PC-3 (cell line): ENCODE data around the gene BMPER. TPM values are rescaled to one million over a fixed set of nuclear protein-coding genes. Genes with fewer than 3 reads are reported as not detected.

Experiments used
- ATAC-seq: fragments of 200-7000 bp; cut with Tn5 transposase; 2 replicates; pipeline ENCODE4 v1.9.1; 2020; ENCODE audit warnings: mild to moderate bottlenecking, moderate library complexity
- BruUV-seq: library from RNA; stranded (reverse); fragments of 400-500 nt; replicated peaks from 2 replicates; lab custom pipeline; 2021; lab: Mats Ljungman, UMichigan
- CTCF ChIA-PET: fragments of 300-600 bp; sonication (Branson Sonifier 250); formaldehyde crosslinking; loops from one replicate; lab custom pipeline; 2022; ENCODE audit warnings: antibody characterized with exemption; lab: Charles Lee
- POLR2A ChIA-PET: fragments of 300-600 bp; sonication (Branson Sonifier 250); formaldehyde crosslinking; loops from one replicate; lab custom pipeline; 2022; ENCODE audit warnings: antibody characterized with exemption; ENCODE audit not compliant: unreplicated experiment; lab: Charles Lee
- DNase-seq: peaks from one replicate; pipeline ENCODE4 v3.0.0-alpha.2; 2015
- H2AFZ ChIP-seq: fragments of 300-600 bp; sonication (generic); 2 replicates; pipeline ENCODE4 v1.6.0; 2016; ENCODE audit warnings: antibody characterized with exemption, low read length
- H3F3A ChIP-seq: fragments of 300-600 bp; sonication (generic); one replicate; pipeline ENCODE4 v1.6.0; 2017; ENCODE audit warnings: antibody characterized with exemption, low read length, control low read depth, mild to moderate bottlenecking; ENCODE audit not compliant: unreplicated experiment
- H3K27ac ChIP-seq: fragments of 300-600 bp; sonication (generic); 2 replicates; pipeline ENCODE4 v1.5.1; 2016; ENCODE audit warnings: mild to moderate bottlenecking, low read length
- H3K27me3 ChIP-seq: fragments of 300-600 bp; sonication (generic); 2 replicates; pipeline ENCODE4 v1.6.1; 2016; ENCODE audit warnings: low read length, mixed read lengths
- H3K36me3 ChIP-seq: fragments of 300-600 bp; sonication (generic); 2 replicates; pipeline ENCODE4 v1.6.1; 2016; ENCODE audit warnings: low read depth, mixed run types, low read length, mixed read lengths
- H3K4me1 ChIP-seq: fragments of 300-600 bp; sonication (generic); 2 replicates; pipeline ENCODE4 v1.5.1; 2016; ENCODE audit warnings: low read length; ENCODE audit not compliant: insufficient read depth
- H3K4me2 ChIP-seq: fragments of 300-600 bp; sonication (generic); 2 replicates; pipeline ENCODE4 v1.6.0; 2016; ENCODE audit warnings: low read length
- H3K4me3 ChIP-seq: fragments of 300-600 bp; sonication (generic); 2 replicates; pipeline ENCODE4 v1.5.1; 2016; ENCODE audit warnings: mild to moderate bottlenecking, low read length, mixed read lengths
- H3K79me2 ChIP-seq: fragments of 300-600 bp; sonication (generic); 2 replicates; pipeline ENCODE4 v1.6.1; 2017; ENCODE audit warnings: low read length, mixed read lengths
- H3K9ac ChIP-seq: fragments of 300-600 bp; sonication (generic); 2 replicates; pipeline ENCODE4 v1.6.0; 2016; ENCODE audit warnings: mild to moderate bottlenecking, low read length
- H3K9me2 ChIP-seq: fragments of 300-600 bp; sonication (generic); replicated peaks from 2 replicates; pipeline ENCODE4 v1.6.1; 2016; ENCODE audit warnings: mixed run types, low read length, mixed read lengths
- H3K9me3 ChIP-seq: fragments of 300-600 bp; sonication (generic); 2 replicates; pipeline ENCODE4 v1.6.1; 2016; ENCODE audit warnings: low read length, mixed read lengths
- H4K20me1 ChIP-seq: fragments of 300-600 bp; sonication (generic); 2 replicates; pipeline ENCODE4 v1.6.1; 2016; ENCODE audit warnings: low read length, mixed read lengths
- CTCF ChIP-seq: fragments of 300-600 bp; sonication (generic); conservative IDR thresholded peaks from 2 replicates; pipeline ENCODE4 v1.5.1; 2017; ENCODE audit warnings: antibody characterized with exemption, low read depth, mild to moderate bottlenecking, low read length
- EZH2 ChIP-seq: fragments of 300-600 bp; sonication (generic); IDR thresholded peaks from one replicate; pipeline ENCODE4 v1.6.1; 2017; ENCODE audit warnings: antibody characterized with exemption, mild to moderate bottlenecking, low read length; ENCODE audit not compliant: unreplicated experiment
- EZH2phosphoT487 ChIP-seq: fragments of 300-600 bp; sonication (generic); IDR thresholded peaks from 2 replicates; pipeline ENCODE4 v1.6.1; 2018; ENCODE audit warnings: mild to moderate bottlenecking, antibody characterized with exemption, low read length, borderline replicate concordance
- intact Hi-C: fragments of 100-400 bp; cut with micrococcal nuclease; formaldehyde crosslinking; loops from 2 replicates; pipeline ENCODE4 v1.9.0; 2023
- total RNA-seq: library from RNA; depleted of rRNA; stranded (reverse); fragments of >200 nt; gene quantifications from 2 replicates; pipeline ENCODE4 v1.2.3, GENCODE V29; 2014

BMPER gene
- total RNA-seq, 1 experiment from 2014 or later, result 0.11 TPM

- Histone ChIP-seq H3K9ac (no peak overlapping the region), H3K4me2 (no peak overlapping the region), H3F3A (no peaks in the 10 kb centered on the region), H4K20me1 (no peaks in the 10 kb centered on the region), H3K4me3 (no peak overlapping the region), H2AFZ (no peak overlapping the region), H3K27ac (no peak overlapping the region), H3K36me3 (no peaks in the 10 kb centered on the region), H3K4me1 (peaks cover 4% of the 10 kb centered on the region; the same call in 1 of the 2 replicates), H3K9me3 (no peaks in the 10 kb centered on the region), H3K27me3 (no peaks in the 10 kb centered on the region), H3K79me2 (no peaks in the 10 kb centered on the region), H3K9me2 (no peaks in the 10 kb centered on the region)
- TF ChIP-seq EZH2 (no peak), EZH2phosphoT487 (no peak), CTCF (no peak)
- DNase-seq, result peak; percentile 31
- no peak for ATAC-seq
- no TSS peak for BruUV-seq
- intact Hi-C loops, result no loop called here
- ChIA-PET POLR2A (no interaction called here), CTCF (no interaction called here)
Measured at GRCh38 chr7:33868166-33868565, 37.2 kb upstream of the BMPER start.

- Histone ChIP-seq H3K9ac (no peak overlapping the region), H3K79me2 (no peaks in the 10 kb centered on the region)
- intact Hi-C loops, result no loop called here
Measured at GRCh38 chr7:33869176-33869575, 36.2 kb upstream of the BMPER start.

More at GRCh38 chr7:33869176-33869575, 36.2 kb upstream of the BMPER start:
- Histone ChIP-seq H3K27me3 (no peaks in the 10 kb centered on the region), H3K4me1 (peaks cover 15% of the 10 kb centered on the region), H3K4me3 (no peak overlapping the region), H2AFZ (no peak overlapping the region), H3K36me3 (no peaks in the 10 kb centered on the region), H3K9me3 (no peaks in the 10 kb centered on the region), H3K9me2 (no peaks in the 10 kb centered on the region), H3K27ac (no peak overlapping the region), H3K4me2 (no peak overlapping the region), H4K20me1 (no peaks in the 10 kb centered on the region), H3F3A (no peaks in the 10 kb centered on the region)
- BruUV-seq, result no TSS peak
- ATAC-seq, result no peak
- no peak for DNase-seq
- no peak for TF ChIP-seq EZH2phosphoT487
- no peak for TF ChIP-seq EZH2
- TF ChIP-seq CTCF, result no peak
- ChIA-PET POLR2A (no interaction called here), CTCF (no interaction called here)
